ENCODE measurements around the gene PRR35.

DNA sequence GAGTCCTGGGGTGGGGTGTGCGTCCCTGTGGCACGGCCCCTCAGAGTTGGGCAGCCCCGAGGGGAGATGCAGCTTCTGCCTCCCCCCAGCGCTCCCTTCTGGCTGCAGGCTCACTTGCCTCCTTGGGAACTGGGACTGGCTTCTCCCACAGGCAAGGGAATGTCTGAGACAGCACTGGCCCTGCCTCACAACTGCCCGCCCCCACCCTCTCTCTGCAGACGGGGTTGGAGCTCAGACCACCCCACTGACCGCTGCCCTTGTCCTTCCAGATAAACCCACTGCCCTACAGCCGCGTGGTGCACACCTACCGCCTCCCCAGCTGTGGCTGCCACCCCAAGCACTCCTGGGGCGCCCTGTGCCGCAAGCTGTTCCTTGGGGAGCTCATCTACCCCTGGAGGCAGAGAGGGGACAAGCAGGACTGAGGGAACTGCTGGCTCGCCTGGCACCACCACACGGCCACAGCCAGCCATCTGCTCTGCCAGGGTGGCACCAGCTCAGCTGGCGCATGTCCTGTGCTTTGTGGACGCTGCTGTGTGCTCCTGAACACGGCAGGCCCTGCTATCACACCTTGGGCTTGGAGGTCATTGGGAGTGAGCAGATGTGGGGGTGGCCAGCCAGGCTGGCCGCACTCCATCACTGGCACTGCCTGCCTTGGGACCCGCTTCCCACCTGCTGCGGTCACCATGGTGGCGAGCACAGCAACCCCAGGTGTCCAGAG, 22.6 kb downstream of the PRR35 start:
- TF ChIP-seq YY1 (IDR thresholded peaks at IDR 0.05; ENCODE audit: insufficient read depth, insufficient read length) (no peak), SUZ12 (IDR thresholded peaks at IDR 0.05; ENCODE audit: extremely low read depth, insufficient read depth, insufficient read length) (no peak)
